ENCODE results near the gene CCR5.
"Not testable (repeated sequence)": the region's sequence is repeated elsewhere in the genome, so short reads cannot be mapped to it uniquely, and the experiment has no call there.

The CCR5 gene

GRCh38 chr3:46386205-46386604 lies 15.5 kb downstream of the CCR5 start:
- Histone ChIP-seq H3K79me2 (ENCODE audit: low read length) (no peaks in the 10 kb centered on the region), H3K4me1 (ENCODE audit: low read length) (peaks cover 62% of the 10 kb centered on the region), H3K27ac (ENCODE audit: low read length) (peak overlapping the region; percentile 85), H3K9me3 (replicated peaks; ENCODE audit: insufficient read depth, low read length) (no peaks in the 10 kb centered on the region), H3K9me2 (replicated peaks; ENCODE audit: insufficient read depth, low read length) (no peaks in the 10 kb centered on the region), H3K9ac (ENCODE audit: low read length) (peak overlapping the region; percentile 44; the same call in 1 of the 2 replicates), H3K4me3 (ENCODE audit: low read length) (no peak overlapping the region), H3K4me2 (ENCODE audit: low read depth, low read length) (peak overlapping the region; percentile 46), H3F3A (ENCODE audit: insufficient read depth, low read length) (peaks cover 41% of the 10 kb centered on the region), H4K20me1 (ENCODE audit: insufficient read depth, low read length) (no peaks in the 10 kb centered on the region), H3K36me3 (replicated peaks; ENCODE audit: insufficient read depth, low read length) (no peaks in the 10 kb centered on the region), H3K27me3 (replicated peaks; ENCODE audit: insufficient read depth, low read length) (no peaks in the 10 kb centered on the region), H2AFZ (ENCODE audit: low read length) (no peak overlapping the region)
- DNase-seq: peak; percentile 92
- TF ChIP-seq CTCF (IDR thresholded peaks at IDR 0.05; ENCODE audit: low read length) (no peak), EZH2 (optimal IDR thresholded peaks at IDR 0.05; ENCODE audit: low read depth, low read length) (no peak), EZH2phosphoT487 (IDR thresholded peaks at IDR 0.05; ENCODE audit: low read length) (no peak)

DNA sequence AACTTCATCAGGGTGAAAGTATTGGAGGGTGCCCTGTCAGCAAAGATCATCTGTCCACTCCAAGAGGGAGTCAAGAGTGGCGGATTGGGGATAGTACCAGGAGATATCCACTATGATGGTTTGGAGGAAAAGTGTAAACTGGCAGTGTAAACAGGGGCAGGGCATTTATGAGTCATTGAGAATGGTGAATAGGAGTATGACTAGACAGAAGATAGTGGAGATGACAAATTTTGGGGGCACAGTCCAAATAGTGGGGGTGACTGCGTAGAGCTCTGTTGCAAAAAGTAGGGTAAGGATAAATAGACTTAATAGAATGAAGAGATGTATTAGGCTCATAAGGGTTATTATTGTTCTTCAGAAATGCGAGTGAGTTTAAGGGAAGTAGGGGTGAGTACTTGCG lies 18.1 kb downstream of the CCR5 start:
- not testable (repeated sequence) for H3K27ac ChIP-seq (ENCODE audit: low read length); DNase-seq; H3K4me2 ChIP-seq (ENCODE audit: low read depth, low read length); H3K79me2 ChIP-seq (ENCODE audit: low read length); H3K36me3 ChIP-seq (replicated peaks; ENCODE audit: insufficient read depth, low read length); H3K4me3 ChIP-seq (ENCODE audit: low read length); H3K27me3 ChIP-seq (replicated peaks; ENCODE audit: insufficient read depth, low read length); H2AFZ ChIP-seq (ENCODE audit: low read length); H3K9me2 ChIP-seq (replicated peaks; ENCODE audit: insufficient read depth, low read length); H3K9ac ChIP-seq (ENCODE audit: low read length); H4K20me1 ChIP-seq (ENCODE audit: insufficient read depth, low read length); H3K9me3 ChIP-seq (replicated peaks; ENCODE audit: insufficient read depth, low read length)
- peaks cover 32% of the 10 kb centered on the region for H3F3A ChIP-seq (ENCODE audit: insufficient read depth, low read length)
- peaks cover 68% of the 10 kb centered on the region for H3K4me1 ChIP-seq (ENCODE audit: low read length)

- Histone ChIP-seq H3K9me2 (replicated peaks; ENCODE audit: insufficient read depth, low read length) (no peaks in the 10 kb centered on the region), H2AFZ (ENCODE audit: low read length) (no peak overlapping the region), H3K9me3 (replicated peaks; ENCODE audit: insufficient read depth, low read length) (no peaks in the 10 kb centered on the region), H3K4me2 (ENCODE audit: low read depth, low read length) (no peak overlapping the region), H4K20me1 (ENCODE audit: insufficient read depth, low read length) (no peaks in the 10 kb centered on the region), H3K27ac (ENCODE audit: low read length) (no peak overlapping the region), H3K27me3 (replicated peaks; ENCODE audit: insufficient read depth, low read length) (no peaks in the 10 kb centered on the region), H3K79me2 (ENCODE audit: low read length) (no peaks in the 10 kb centered on the region), H3F3A (ENCODE audit: insufficient read depth, low read length) (peaks cover 32% of the 10 kb centered on the region), H3K36me3 (replicated peaks; ENCODE audit: insufficient read depth, low read length) (no peaks in the 10 kb centered on the region), H3K9ac (ENCODE audit: low read length) (no peak overlapping the region), H3K4me3 (ENCODE audit: low read length) (no peak overlapping the region), H3K4me1 (ENCODE audit: low read length) (peaks cover 68% of the 10 kb centered on the region)
- DNase-seq: no peak
- no peak for TF ChIP-seq CTCF (IDR thresholded peaks at IDR 0.05; ENCODE audit: low read length)
- no peak for TF ChIP-seq EZH2phosphoT487 (IDR thresholded peaks at IDR 0.05; ENCODE audit: low read length)
- TF ChIP-seq EZH2 (optimal IDR thresholded peaks at IDR 0.05; ENCODE audit: low read depth, low read length): no peak
Measured at GRCh38 chr3:46389306-46389705, 18.6 kb downstream of the CCR5 start.

GRCh38 chr3:46391526-46391925 lies 20.8 kb downstream of the CCR5 start:
- H3K79me2 ChIP-seq (ENCODE audit: low read length): not testable (repeated sequence)

More at GRCh38 chr3:46391526-46391925, 20.8 kb downstream of the CCR5 start:
- H2AFZ ChIP-seq (ENCODE audit: low read length); H3K36me3 ChIP-seq (replicated peaks; ENCODE audit: insufficient read depth, low read length); H3K9me2 ChIP-seq (replicated peaks; ENCODE audit: insufficient read depth, low read length); H4K20me1 ChIP-seq (ENCODE audit: insufficient read depth, low read length); H3K4me3 ChIP-seq (ENCODE audit: low read length); H3K27me3 ChIP-seq (replicated peaks; ENCODE audit: insufficient read depth, low read length); H3K9me3 ChIP-seq (replicated peaks; ENCODE audit: insufficient read depth, low read length): not testable (repeated sequence)
- H3K4me2 ChIP-seq (ENCODE audit: low read depth, low read length): peak overlapping the region; percentile 35; the same call in 1 of the 2 replicates
- peak; percentile 87 for DNase-seq
- peak overlapping the region; percentile 69 for H3K27ac ChIP-seq (ENCODE audit: low read length)
- H3K9ac ChIP-seq (ENCODE audit: low read length): peak overlapping the region; percentile 30; the same call in 1 of the 2 replicates
- H3F3A ChIP-seq (ENCODE audit: insufficient read depth, low read length): peaks cover 27% of the 10 kb centered on the region
- peaks cover 70% of the 10 kb centered on the region for H3K4me1 ChIP-seq (ENCODE audit: low read length)

Measured in MM.1S (cell line).